Progenitor cell of endocrine pancreas (in vitro differentiated cells): ENCODE measurements around the gene PUDP. TPM values are rescaled to one million over a fixed set of nuclear protein-coding genes. Genes with fewer than 3 reads are reported as not detected.
"Not testable (repeated sequence)": the region's sequence is repeated elsewhere in the genome, so short reads cannot be mapped to it uniquely, and the experiment has no call there.

ENCODE experiments used
- DNase-seq: peaks from one replicate; pipeline ENCODE4 v3.0.0; 2021; ENCODE audit warnings: low spot score; ENCODE audit not compliant: unreplicated experiment
- H3K27ac Mint-ChIP-seq: 2 replicates; pipeline ENCODE4 v1.8.0; 2021; ENCODE audit warnings: mild to moderate bottlenecking, moderate library complexity, mixed read lengths
- H3K27me3 Mint-ChIP-seq: 2 replicates; pipeline ENCODE4 v1.8.0; 2021; ENCODE audit warnings: mixed read lengths
- H3K36me3 Mint-ChIP-seq: 2 replicates; pipeline ENCODE4 v1.8.0; 2022; ENCODE audit warnings: mixed read lengths; ENCODE audit not compliant: insufficient read depth
- H3K4me1 Mint-ChIP-seq: 2 replicates; pipeline ENCODE4 v1.8.0; 2021; ENCODE audit warnings: low read depth, mixed read lengths
- H3K4me3 Mint-ChIP-seq: 2 replicates; pipeline ENCODE4 v1.8.0; 2021; ENCODE audit warnings: low read depth, mild to moderate bottlenecking, moderate library complexity, mixed read lengths
- H3K9me3 Mint-ChIP-seq: 2 replicates; pipeline ENCODE4 v1.8.0; 2021; ENCODE audit warnings: low read depth, mixed read lengths
- microRNA-seq: library from miRNA; unstranded; fragments of <30 nt; microRNA quantifications from one replicate; pipeline ENCODE4 v1.1.0, GENCODE V29; 2020; ENCODE audit warnings: borderline number of aligned reads; ENCODE audit not compliant: unreplicated experiment
- total RNA-seq: library from RNA; stranded (reverse); gene quantifications from 2 replicates; pipeline ENCODE4 v1.2.1, GENCODE V29; 2021
- TF ChIP-seq, protein P1 (sequence below): fragments of 200-600 bp; sonication (generic); IDR thresholded peaks from one replicate; pipeline ENCODE4 v1.5.0; 2021; ENCODE audit warnings: antibody characterized with exemption, mild to moderate bottlenecking; ENCODE audit not compliant: unreplicated experiment

The PUDP gene
- total RNA-seq, 1 donor from 2014 or later, result 59.9 TPM

DNA sequence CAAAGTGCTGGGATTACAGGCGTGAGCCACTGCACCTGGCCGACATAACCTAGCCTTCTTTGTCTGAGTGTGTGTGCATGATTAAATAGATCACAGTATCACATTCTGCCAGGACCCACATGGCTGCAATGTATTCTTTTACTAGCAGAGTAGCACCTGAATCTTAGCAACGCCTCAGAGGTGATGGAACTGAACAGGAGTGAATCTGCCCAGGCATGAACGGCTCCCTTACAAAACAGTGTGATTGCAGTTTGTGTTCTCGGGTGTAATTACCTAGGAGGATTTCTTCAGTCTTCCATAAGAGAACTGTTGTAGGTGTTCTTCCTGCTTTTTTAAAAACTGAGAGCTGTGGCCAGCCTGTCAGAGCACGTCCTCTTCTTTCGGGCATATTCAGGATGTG is 123.1 kb downstream of the PUDP start:
- DNase-seq, result no peak
- TF ChIP-seq, protein P1, sequence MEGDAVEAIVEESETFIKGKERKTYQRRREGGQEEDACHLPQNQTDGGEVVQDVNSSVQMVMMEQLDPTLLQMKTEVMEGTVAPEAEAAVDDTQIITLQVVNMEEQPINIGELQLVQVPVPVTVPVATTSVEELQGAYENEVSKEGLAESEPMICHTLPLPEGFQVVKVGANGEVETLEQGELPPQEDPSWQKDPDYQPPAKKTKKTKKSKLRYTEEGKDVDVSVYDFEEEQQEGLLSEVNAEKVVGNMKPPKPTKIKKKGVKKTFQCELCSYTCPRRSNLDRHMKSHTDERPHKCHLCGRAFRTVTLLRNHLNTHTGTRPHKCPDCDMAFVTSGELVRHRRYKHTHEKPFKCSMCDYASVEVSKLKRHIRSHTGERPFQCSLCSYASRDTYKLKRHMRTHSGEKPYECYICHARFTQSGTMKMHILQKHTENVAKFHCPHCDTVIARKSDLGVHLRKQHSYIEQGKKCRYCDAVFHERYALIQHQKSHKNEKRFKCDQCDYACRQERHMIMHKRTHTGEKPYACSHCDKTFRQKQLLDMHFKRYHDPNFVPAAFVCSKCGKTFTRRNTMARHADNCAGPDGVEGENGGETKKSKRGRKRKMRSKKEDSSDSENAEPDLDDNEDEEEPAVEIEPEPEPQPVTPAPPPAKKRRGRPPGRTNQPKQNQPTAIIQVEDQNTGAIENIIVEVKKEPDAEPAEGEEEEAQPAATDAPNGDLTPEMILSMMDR, result no peak
- H3K27me3 Mint-ChIP-seq, result no peaks in the 10 kb centered on the region
- no peak overlapping the region for H3K4me3 Mint-ChIP-seq
- H3K4me1 Mint-ChIP-seq, result no peaks in the 10 kb centered on the region
- no peaks in the 10 kb centered on the region for H3K36me3 Mint-ChIP-seq
- H3K27ac Mint-ChIP-seq, result no peak overlapping the region
- no peaks in the 10 kb centered on the region for H3K9me3 Mint-ChIP-seq

DNA sequence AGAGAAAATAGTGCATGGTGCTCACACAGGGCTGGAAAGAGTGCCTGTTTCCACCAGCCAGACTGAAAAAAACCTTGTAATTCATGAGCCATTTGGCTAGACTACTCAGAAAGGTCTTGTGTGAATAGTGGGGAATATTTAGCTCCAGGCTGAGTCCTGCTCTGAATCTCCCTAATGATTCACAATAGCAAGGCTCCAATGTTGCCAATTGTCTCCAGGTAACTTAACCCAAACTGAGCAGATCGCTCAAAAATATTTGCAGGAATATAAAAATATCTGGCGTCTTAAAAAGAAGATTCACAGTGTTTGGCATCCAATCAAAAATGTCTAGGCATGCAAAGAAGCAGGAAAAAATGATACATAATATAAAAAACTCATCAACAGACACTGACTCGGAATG is 125.0 kb downstream of the PUDP start:
- H3K4me1 Mint-ChIP-seq, H3K36me3 Mint-ChIP-seq, H3K27me3 Mint-ChIP-seq: not testable (repeated sequence)

DNA sequence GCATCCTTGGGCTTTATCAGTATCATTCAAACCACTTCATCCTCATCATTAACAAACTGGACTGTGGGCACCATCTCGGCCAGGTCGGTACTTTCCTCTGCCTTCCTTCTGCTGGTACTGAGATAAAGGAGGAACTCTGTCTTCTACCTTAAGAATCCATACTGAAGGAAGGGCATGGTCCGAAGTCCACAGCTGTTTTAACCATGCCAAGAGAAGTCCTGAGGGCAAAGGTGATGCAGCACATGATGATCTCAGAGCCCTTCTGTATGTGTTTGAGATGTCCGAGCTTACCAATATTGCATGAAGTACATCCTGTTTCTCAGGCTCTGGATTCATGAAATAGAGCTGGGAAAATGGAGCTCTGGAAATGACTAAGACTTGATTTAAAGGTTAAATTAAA is 126.0 kb downstream of the PUDP start:
- Mint-ChIP-seq H3K27me3 (no peaks in the 10 kb centered on the region), H3K9me3 (no peaks in the 10 kb centered on the region), H3K27ac (no peak overlapping the region), H3K4me1 (no peaks in the 10 kb centered on the region), H3K36me3 (no peaks in the 10 kb centered on the region), H3K4me3 (no peak overlapping the region)
- TF ChIP-seq, protein P1, result no peak
- DNase-seq, result no peak

More for the DNA sequence above, 125.0 kb downstream of the PUDP start:
- not testable (repeated sequence) for H3K27ac Mint-ChIP-seq, H3K9me3 Mint-ChIP-seq, H3K4me3 Mint-ChIP-seq, DNase-seq

DNA sequence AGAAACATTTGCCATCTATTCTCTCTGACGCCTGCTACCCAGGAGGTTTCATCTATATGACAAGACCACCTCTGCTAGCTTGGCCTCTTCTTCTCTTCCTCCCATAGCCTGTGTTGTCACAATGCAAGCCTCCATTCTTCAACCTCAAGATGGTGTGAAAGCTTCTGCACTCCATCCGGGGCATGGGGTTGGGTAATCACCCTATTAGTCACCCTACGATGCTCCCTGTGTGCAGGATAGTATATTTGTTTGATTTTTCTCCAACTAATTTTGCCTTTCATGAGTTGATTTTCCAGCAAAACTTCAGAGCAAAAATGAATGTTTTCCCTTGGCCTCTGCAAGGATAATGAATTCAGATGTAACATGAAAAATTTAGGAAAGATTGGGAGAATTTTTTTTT is 128.4 kb downstream of the PUDP start:
- no peak overlapping the region for H3K4me3 Mint-ChIP-seq
- TF ChIP-seq, protein P1, result no peak
- no peak for DNase-seq

DNA sequence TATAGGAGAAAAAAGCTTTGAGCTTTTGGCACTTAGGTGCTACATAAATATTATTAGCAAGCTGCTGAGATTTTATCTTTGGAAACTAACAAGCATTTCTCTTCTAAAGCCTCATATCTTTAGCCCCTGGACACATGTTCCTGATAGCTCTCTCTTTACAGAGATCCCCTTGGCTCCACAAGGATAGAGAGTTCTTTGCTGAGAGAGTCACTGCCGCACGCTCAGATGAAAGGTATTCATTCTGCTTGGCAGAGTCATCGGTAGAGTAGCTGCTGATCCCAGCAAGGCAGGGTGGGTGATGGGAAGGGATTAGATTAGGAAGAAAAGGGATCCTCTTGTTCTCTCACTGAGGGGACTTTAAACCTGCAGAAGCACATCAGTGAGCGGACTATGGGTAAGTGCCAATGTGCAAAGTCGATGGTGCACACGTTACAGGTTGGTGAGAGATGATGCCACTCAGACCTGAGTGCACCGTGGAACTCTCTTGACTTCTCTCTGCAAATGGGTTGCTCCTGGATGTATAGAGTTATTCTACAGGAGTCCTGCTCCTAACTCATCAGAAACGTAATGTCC is 135.6 kb downstream of the PUDP start:
- not testable (repeated sequence) for DNase-seq, H3K36me3 Mint-ChIP-seq, H3K4me1 Mint-ChIP-seq, H3K9me3 Mint-ChIP-seq, H3K27ac Mint-ChIP-seq, H3K4me3 Mint-ChIP-seq, H3K27me3 Mint-ChIP-seq

More for the DNA sequence above, 128.4 kb downstream of the PUDP start:
- H3K27ac Mint-ChIP-seq, result no peak overlapping the region
- no peaks in the 10 kb centered on the region for H3K27me3 Mint-ChIP-seq
- H3K9me3 Mint-ChIP-seq, result no peaks in the 10 kb centered on the region
- H3K36me3 Mint-ChIP-seq, result no peaks in the 10 kb centered on the region
- no peaks in the 10 kb centered on the region for H3K4me1 Mint-ChIP-seq

DNA sequence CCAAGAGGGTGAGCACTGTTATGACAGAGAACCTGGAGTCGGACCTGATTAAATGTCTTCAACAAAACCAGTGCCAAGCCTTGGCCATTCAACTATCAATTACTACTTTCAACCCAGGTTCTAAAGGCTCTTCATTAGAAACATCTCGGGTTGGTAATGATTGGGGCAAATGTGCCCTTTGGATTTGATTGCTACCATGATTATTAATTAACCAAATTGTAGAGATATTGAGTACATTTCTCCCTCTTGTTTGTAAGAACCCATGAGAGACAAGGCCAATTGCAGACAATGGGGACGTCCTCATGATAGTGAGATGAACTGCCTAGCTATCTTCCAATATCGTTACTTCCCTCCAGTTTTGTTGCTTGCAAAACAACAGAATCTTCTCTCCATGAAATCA is 137.1 kb downstream of the PUDP start:
- not testable (repeated sequence) for H3K27ac Mint-ChIP-seq, H3K27me3 Mint-ChIP-seq

DNA sequence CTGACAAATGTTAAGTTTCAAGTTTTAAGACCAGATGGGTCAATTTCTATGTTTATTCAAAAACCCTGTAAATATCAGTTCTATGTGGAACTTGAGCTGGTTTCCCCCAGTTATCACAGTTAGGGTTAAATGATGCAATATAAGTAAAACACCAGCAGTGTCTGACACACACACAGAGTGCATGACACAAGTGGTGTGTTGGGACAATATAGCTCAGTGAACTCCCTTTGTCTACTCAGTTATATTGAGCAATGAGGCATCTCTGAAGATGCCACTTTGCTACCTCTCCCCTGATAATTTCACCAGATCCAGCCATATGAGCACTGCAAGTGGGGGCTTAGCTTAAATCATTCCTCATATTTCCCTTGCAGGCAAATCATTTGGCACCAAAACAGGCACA is 140.6 kb downstream of the PUDP start:
- peaks cover 18% of the 10 kb centered on the region for H3K9me3 Mint-ChIP-seq
- not testable (repeated sequence) for H3K27me3 Mint-ChIP-seq, DNase-seq, H3K4me1 Mint-ChIP-seq, H3K4me3 Mint-ChIP-seq, H3K36me3 Mint-ChIP-seq, H3K27ac Mint-ChIP-seq

More for the DNA sequence above, 137.1 kb downstream of the PUDP start:
- H3K4me3 Mint-ChIP-seq, H3K9me3 Mint-ChIP-seq, DNase-seq, H3K36me3 Mint-ChIP-seq, H3K4me1 Mint-ChIP-seq: not testable (repeated sequence)

Small RNAs within 50 kb of the gene (microRNA-seq; reads per million reads assigned to microRNA genes)
- not detected for gene MIR4767

Other genes with a start within 250 kb of the PUDP start
- 7.6 and 7.8 TPM in 2 replicates for gene STS, start 441 bp downstream of the PUDP start, total RNA-seq